Epithelial cell of esophagus (primary cell): ENCODE data around the gene MARVELD1.
"Not testable (repeated sequence)": the region's sequence is repeated elsewhere in the genome, so short reads cannot be mapped to it uniquely, and the experiment has no call there.

ENCODE experiments used
- DNase-seq: peaks from one replicate; pipeline ENCODE4 v3.0.0; 2010; ENCODE audit warnings: low read depth
- H3K4me3 ChIP-seq: 2 replicates; pipeline ENCODE4 v1.5.1; 2011; ENCODE audit warnings: mild to moderate bottlenecking, low read length, control low read depth
- CTCF ChIP-seq: IDR thresholded peaks from 2 replicates; pipeline ENCODE4 v1.5.1; 2011; ENCODE audit warnings: low read depth, mild to moderate bottlenecking, low read length, control low read depth, inconsistent platforms; ENCODE audit not compliant: insufficient read depth; ENCODE audit errors: missing control alignments

The MARVELD1 gene

DNA sequence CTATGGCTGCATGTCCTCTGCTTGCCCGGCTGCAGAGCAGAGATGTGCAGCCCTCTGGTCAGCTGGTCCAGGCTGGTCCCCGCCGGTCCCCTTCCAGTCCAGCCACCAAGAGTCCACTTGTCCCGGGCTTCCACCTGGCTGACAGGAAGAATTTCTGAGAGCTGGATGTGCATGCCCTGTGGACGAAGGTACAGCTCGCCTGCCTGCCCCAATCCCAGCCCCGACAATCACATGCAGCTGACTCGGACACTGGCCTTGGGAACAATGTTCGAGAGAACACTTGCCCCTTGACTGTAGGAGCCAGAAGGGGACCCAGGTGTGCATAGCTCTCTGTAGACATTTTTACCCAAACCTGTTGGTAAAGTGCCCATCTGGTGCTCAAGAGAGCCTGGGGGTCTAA lies 38.3 kb upstream of the MARVELD1 start:
- H3K4me3 ChIP-seq: no peak overlapping the region
- DNase-seq: no peak
- no peak for TF ChIP-seq CTCF

GRCh38 chr10:97676770-97677581 lies 36.6 kb upstream of the MARVELD1 start:
- peak; percentile 89 for TF ChIP-seq CTCF
- no peak overlapping the region for H3K4me3 ChIP-seq
- DNase-seq: peak; percentile 72

GRCh38 chr10:97679594-97679993 lies 33.9 kb upstream of the MARVELD1 start:
- DNase-seq: no peak
- H3K4me3 ChIP-seq: no peak overlapping the region
- no peak for TF ChIP-seq CTCF

GRCh38 chr10:97682042-97682441 lies 31.5 kb upstream of the MARVELD1 start:
- no peak for TF ChIP-seq CTCF
- peak overlapping the region; percentile 10 for H3K4me3 ChIP-seq
- DNase-seq: peak; percentile 55

DNA sequence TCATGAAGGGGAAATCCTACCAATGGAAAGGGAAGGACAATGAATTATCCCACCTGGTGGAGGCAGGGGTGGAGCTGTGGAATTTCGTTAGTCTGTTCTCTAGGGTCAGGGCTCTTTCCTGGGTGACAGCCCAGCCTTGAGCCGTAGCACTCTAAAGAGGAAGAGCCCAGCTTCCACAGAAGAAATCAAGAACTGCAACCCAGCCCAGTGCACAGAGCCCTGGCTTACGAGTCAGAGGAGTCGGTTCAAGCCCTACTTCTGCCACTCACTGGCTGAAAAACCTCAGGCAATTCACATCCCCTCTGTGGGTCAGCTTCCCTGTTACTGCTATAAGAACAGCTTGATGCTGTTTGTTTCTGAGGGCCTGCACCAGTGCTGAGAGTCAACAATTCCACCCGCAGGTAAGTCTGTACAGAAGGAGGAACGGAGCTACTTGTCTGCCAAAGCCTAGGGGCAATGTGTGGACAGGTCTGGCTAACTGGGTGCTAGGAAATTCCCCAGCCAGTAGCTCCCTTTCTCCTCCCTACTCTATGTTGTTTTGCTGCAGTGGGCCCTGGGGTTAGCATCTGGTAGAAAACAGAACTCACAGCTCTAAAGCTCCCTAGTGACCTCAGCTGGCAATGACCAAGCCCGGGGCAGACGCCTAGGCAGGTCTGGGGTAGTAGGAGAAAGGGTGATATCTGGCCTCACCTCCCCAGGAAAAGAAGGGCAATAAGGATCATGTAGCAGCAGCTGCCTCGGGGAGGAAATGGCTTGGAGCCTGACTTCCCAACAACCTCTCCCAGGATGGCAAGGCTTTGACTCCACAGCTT lies 29.8 kb upstream of the MARVELD1 start:
- DNase-seq: peak; percentile 61
- TF ChIP-seq CTCF: peak; percentile 8
- peak overlapping the region; percentile 99 for H3K4me3 ChIP-seq

- DNase-seq: not testable (repeated sequence)
- H3K4me3 ChIP-seq: peak overlapping the region; percentile 99
These were observed 29.2 kb upstream of the MARVELD1 start for GRCh38 chr10:97684368-97684713.

GRCh38 chr10:97684866-97685394 lies 28.6 kb upstream of the MARVELD1 start:
- H3K4me3 ChIP-seq: peak overlapping the region; percentile 99
- no peak for DNase-seq
- TF ChIP-seq CTCF: no peak
